ENCODE data around the gene BUB3.
"Not testable (repeated sequence)": the region's sequence is repeated elsewhere in the genome, so short reads cannot be mapped to it uniquely, and the experiment has no call there.

Gene BUB3

GRCh38 chr10:123154711-123155505 is 706 bp downstream of the BUB3 start:
- DNase-seq: peak; percentile 42 to 50

GRCh38 chr10:123156078-123156477 is 1.9 kb downstream of the BUB3 start:
- DNase-seq: no peak

GRCh38 chr10:123157210-123157609 is 3.0 kb downstream of the BUB3 start:
- no peak for DNase-seq

- DNase-seq: no peak
Measured at GRCh38 chr10:123158682-123159081, 4.5 kb downstream of the BUB3 start.

GRCh38 chr10:123160311-123160980 is 6.2 kb downstream of the BUB3 start:
- no peak for DNase-seq

- no peak for DNase-seq
Measured at GRCh38 chr10:123164319-123164718, 10.1 kb downstream of the BUB3 start.

- no peak for DNase-seq
Measured at GRCh38 chr10:123165445-123166072, 11.4 kb downstream of the BUB3 start.

GRCh38 chr10:123166618-123167017 is 12.4 kb downstream of the BUB3 start:
- no peak for DNase-seq

- DNase-seq: no peak
Measured at GRCh38 chr10:123170961-123171360, 16.8 kb downstream of the BUB3 start.

- not testable (repeated sequence) for DNase-seq
Measured at GRCh38 chr10:123171616-123172015, 17.4 kb downstream of the BUB3 start.

- DNase-seq: no peak
Measured at GRCh38 chr10:123175389-123176387, 21.5 kb downstream of the BUB3 start.

GRCh38 chr10:123178390-123178789 is 24.2 kb downstream of the BUB3 start:
- not testable (repeated sequence) for DNase-seq

GRCh38 chr10:123180101-123181090 is 26.2 kb downstream of the BUB3 start:
- no peak for DNase-seq

- no peak for DNase-seq
Measured at GRCh38 chr10:123183724-123184123, 29.5 kb downstream of the BUB3 start.

- DNase-seq: no peak
Measured at GRCh38 chr10:123187781-123188180, 33.6 kb downstream of the BUB3 start.

GRCh38 chr10:123191886-123192285 is 37.7 kb downstream of the BUB3 start:
- no peak for DNase-seq

GRCh38 chr10:123194056-123194455 is 39.9 kb downstream of the BUB3 start:
- DNase-seq: no peak

GRCh38 chr10:123200531-123200930 is 46.3 kb downstream of the BUB3 start:
- no peak for DNase-seq

GRCh38 chr10:123202506-123202905 is 48.3 kb downstream of the BUB3 start:
- DNase-seq: no peak

GRCh38 chr10:123203393-123204126 is 49.4 kb downstream of the BUB3 start:
- no peak for DNase-seq

- DNase-seq: no peak
Measured at GRCh38 chr10:123204127-123204461, 49.9 kb downstream of the BUB3 start.
